ENCODE results near the gene RASGRP2.
"Not testable (repeated sequence)": the region's sequence is repeated elsewhere in the genome, so short reads cannot be mapped to it uniquely, and the experiment has no call there.

RASGRP2 gene

DNA sequence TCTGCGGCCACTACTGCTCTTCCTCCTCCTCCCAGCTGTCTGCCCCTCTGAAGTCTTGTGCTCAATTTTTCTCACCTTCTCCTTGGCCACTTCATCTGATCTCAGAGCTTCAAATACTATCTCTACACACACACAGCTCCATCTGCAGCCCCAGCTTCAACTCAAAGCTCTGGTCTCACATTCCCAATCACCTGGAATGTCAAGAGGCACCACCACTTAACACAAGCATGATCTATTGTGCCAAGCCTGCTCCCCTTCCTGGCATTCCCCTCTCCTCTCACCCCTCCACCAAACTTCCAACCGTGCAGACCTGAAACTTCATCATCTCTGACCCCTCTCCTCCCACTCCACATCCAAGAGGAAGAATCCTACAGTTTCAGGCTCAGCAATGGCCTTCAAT is 38.4 kb downstream of the RASGRP2 start:
- DNase-seq (ENCODE audit: extremely low read depth, low read depth), result no peak
- TF ChIP-seq, protein P1, sequence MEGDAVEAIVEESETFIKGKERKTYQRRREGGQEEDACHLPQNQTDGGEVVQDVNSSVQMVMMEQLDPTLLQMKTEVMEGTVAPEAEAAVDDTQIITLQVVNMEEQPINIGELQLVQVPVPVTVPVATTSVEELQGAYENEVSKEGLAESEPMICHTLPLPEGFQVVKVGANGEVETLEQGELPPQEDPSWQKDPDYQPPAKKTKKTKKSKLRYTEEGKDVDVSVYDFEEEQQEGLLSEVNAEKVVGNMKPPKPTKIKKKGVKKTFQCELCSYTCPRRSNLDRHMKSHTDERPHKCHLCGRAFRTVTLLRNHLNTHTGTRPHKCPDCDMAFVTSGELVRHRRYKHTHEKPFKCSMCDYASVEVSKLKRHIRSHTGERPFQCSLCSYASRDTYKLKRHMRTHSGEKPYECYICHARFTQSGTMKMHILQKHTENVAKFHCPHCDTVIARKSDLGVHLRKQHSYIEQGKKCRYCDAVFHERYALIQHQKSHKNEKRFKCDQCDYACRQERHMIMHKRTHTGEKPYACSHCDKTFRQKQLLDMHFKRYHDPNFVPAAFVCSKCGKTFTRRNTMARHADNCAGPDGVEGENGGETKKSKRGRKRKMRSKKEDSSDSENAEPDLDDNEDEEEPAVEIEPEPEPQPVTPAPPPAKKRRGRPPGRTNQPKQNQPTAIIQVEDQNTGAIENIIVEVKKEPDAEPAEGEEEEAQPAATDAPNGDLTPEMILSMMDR (IDR thresholded peaks at IDR 0.05; ENCODE audit: low read depth, low read length, missing control alignments), result no peak

GRCh38 chr11:64703048-64703447 is 40.9 kb downstream of the RASGRP2 start:
- TF ChIP-seq, protein P1 (IDR thresholded peaks at IDR 0.05; ENCODE audit: low read depth, low read length, missing control alignments), result no peak
- DNase-seq (ENCODE audit: extremely low read depth, low read depth), result no peak
- no peak overlapping the region for H3K4me3 ChIP-seq (replicated peaks; ENCODE audit: low read depth, low read length)

More for the DNA sequence above, 38.4 kb downstream of the RASGRP2 start:
- no peak overlapping the region for H3K4me3 ChIP-seq (replicated peaks; ENCODE audit: low read depth, low read length)

DNA sequence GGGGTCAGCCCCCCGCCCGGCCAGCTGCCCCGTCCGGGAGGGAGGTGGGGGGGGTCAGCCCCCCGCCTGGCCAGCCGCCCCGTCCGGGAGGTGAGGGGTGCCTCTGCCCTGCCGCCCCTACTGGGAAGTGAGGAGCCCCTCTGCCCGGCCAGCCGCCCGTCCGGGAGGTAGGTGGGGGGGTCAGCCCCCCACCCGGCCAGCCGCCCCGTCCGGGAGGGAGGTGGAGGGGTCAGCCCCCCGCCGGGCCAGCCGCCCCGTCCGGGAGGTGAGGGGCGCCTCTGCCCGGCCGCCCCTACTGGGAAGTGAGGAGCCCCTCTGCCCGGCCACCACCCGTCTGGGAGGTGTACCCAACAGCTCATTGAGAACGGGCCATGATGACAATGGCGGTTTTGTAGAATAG is 42.0 kb downstream of the RASGRP2 start:
- not testable (repeated sequence) for DNase-seq (ENCODE audit: extremely low read depth, low read depth); H3K4me3 ChIP-seq (replicated peaks; ENCODE audit: low read depth, low read length)

- TF ChIP-seq, protein P1 (IDR thresholded peaks at IDR 0.05; ENCODE audit: low read depth, low read length, missing control alignments), result no peak
- H3K4me3 ChIP-seq (replicated peaks; ENCODE audit: low read depth, low read length), result no peak overlapping the region
- DNase-seq (ENCODE audit: extremely low read depth, low read depth), result no peak
These were observed 45.5 kb downstream of the RASGRP2 start for GRCh38 chr11:64698427-64698826.

- TF ChIP-seq, protein P1 (IDR thresholded peaks at IDR 0.05; ENCODE audit: low read depth, low read length, missing control alignments), result no peak
- H3K4me3 ChIP-seq (replicated peaks; ENCODE audit: low read depth, low read length), result no peak overlapping the region
- DNase-seq (ENCODE audit: extremely low read depth, low read depth), result no peak
These were observed 46.1 kb downstream of the RASGRP2 start for GRCh38 chr11:64697663-64698375.

DNA sequence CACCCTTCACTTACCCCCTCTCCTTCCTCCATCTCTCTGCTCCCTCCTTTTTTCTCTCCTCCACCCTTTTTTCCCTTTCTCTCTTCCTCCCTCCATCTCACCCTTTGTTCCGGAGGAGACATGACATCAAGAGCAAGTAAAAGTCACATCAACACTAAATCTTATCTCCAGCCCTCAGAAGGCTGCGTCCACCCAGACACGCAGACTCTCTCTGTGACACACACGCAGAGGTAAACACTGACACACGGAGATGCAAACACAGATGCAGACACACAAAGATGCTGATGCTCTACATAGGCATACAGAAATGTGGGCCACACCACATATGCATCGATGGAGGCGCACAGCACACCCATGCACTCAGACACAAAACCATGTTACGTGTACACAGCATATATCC is 47.9 kb downstream of the RASGRP2 start:
- DNase-seq (ENCODE audit: extremely low read depth, low read depth), result no peak
- H3K4me3 ChIP-seq (replicated peaks; ENCODE audit: low read depth, low read length), result no peak overlapping the region
- TF ChIP-seq, protein P1 (IDR thresholded peaks at IDR 0.05; ENCODE audit: low read depth, low read length, missing control alignments), result no peak

GRCh38 chr11:64695548-64695947 is 48.4 kb downstream of the RASGRP2 start:
- no peak for DNase-seq (ENCODE audit: extremely low read depth, low read depth)
- no peak overlapping the region for H3K4me3 ChIP-seq (replicated peaks; ENCODE audit: low read depth, low read length)
- TF ChIP-seq, protein P1 (IDR thresholded peaks at IDR 0.05; ENCODE audit: low read depth, low read length, missing control alignments), result no peak
